ENCODE measurements around the gene KIRREL3. TPM values are rescaled to one million over a fixed set of nuclear protein-coding genes. Genes with fewer than 3 reads are reported as not detected.

Gene KIRREL3
- total and polyA plus RNA-seq, 2 of the 8 experiments (the other 6 are each of a cell fraction or from before 2014, with no cell fraction given): 0.29 to 0.32 TPM

- Histone ChIP-seq H2BK20ac (ENCODE audit: low read length) (0 out of 2 replicates have a peak overlapping the region, but pooled peaks have one; percentile 9), H3K23ac (ENCODE audit: insufficient read length) (no peak overlapping the region), H2BK12ac (ENCODE audit: low read depth, low read length) (peak overlapping the region; percentile 21; the same call in 1 of the 2 replicates), H2AK5ac (ENCODE audit: low read depth, low read length) (no peak overlapping the region), H3K18ac (ENCODE audit: extremely low read depth, low read length) (no peak overlapping the region), H2BK120ac (replicated peaks; ENCODE audit: low read depth, low read length) (no peak overlapping the region), H3K27ac (ENCODE audit: low read depth, low read length) (no peak overlapping the region), H4K91ac (replicated peaks; ENCODE audit: insufficient read length, low read length) (no peak overlapping the region), H3K27me3 (replicated peaks in 1 of 4; ENCODE audit: control insufficient read depth in 3 of 4, extremely low read depth in 1 of 4, insufficient read depth in 3 of 4, low read length in 3 of 4) (no peaks in the 10 kb centered on the region; a peak in 4 of 7 replicates), H4K20me1 (replicated peaks in 1 of 2; ENCODE audit: control insufficient read depth in 1 of 2, insufficient read depth in 2 of 2, low read length in 2 of 2) (no peaks in the 10 kb centered on the region), H2BK15ac (ENCODE audit: low read length) (no peak overlapping the region), H2AFZ (ENCODE audit: low read length) (0 out of 2 replicates have a peak overlapping the region, but pooled peaks have one; percentile 13), H3K4me3 (ENCODE audit: extremely low read depth in 1 of 4, insufficient read depth in 2 of 4, low read depth in 3 of 4, low read length in 4 of 4) (peak overlapping the region in 2 of 4 experiments; percentile 16 to 32; a peak in 3 of 8 replicates), H4K8ac (ENCODE audit: extremely low read depth, insufficient read depth, low read length) (no peak overlapping the region), H3K4me2 (ENCODE audit: insufficient read depth in 1 of 2, low read depth in 2 of 2, low read length in 2 of 2) (peak overlapping the region; percentile 29 to 53), H3K4me1 (replicated peaks in 1 of 4; ENCODE audit: control insufficient read depth in 3 of 4, insufficient read depth in 4 of 4, low read length in 3 of 4) (peaks cover 7 to 13% (median 9%) of the 10 kb centered on the region in 4 experiments), H3K79me1 (ENCODE audit: low read depth, low read length) (no peaks in the 10 kb centered on the region), H4K5ac (ENCODE audit: insufficient read length, low read depth, low read length) (no peak overlapping the region), H3K36me3 (ENCODE audit: control insufficient read depth in 2 of 4, insufficient read depth in 4 of 4, low read length in 3 of 4) (no peaks in the 10 kb centered on the region), H3K56ac (replicated peaks; ENCODE audit: insufficient read length, low read depth, low read length) (no peak overlapping the region), H3K9ac (replicated peaks in 1 of 4; ENCODE audit: extremely low read depth in 1 of 4, low read depth in 3 of 4, low read length in 3 of 4) (no peak overlapping the region), H3K79me2 (ENCODE audit: control insufficient read depth in 1 of 2, insufficient read depth in 2 of 2, low read length in 2 of 2) (no peaks in the 10 kb centered on the region), H3K9me3 (ENCODE audit: insufficient read depth in 2 of 2, low read depth in 1 of 2, low read length in 1 of 2) (0 out of 4 replicates have a peak, but pooled peaks cover 0 to 2% of the 10 kb centered on the region in 2 experiments), H2BK5ac (ENCODE audit: low read depth, low read length) (peak overlapping the region; percentile 48; the same call in 1 of the 2 replicates), H3K4ac (replicated peaks; ENCODE audit: insufficient read length, low read depth, low read length) (no peak overlapping the region), H3K23me2 (ENCODE audit: low read depth, low read length) (no peaks in the 10 kb centered on the region; the same call in 1 of the 2 replicates), H3K14ac (ENCODE audit: insufficient read length) (no peak overlapping the region)
- CTCF ChIA-PET (ENCODE audit: partially characterized antibody): interaction anchor here (0.6 to 11.1 kb wide), 19 partner anchors 10 to 733 kb away, joined by 3 to 142 read pairs (median 3); no protein-coding TSS in a partner anchor
- WGBS, 2 experiments (ENCODE audit: extremely low coverage in 1 of 2, insufficient coverage in 1 of 2, insufficient read length in 1 of 2, insufficient replicate concordance in 2 of 2, low coverage in 1 of 2, low lambda C conversion rate in 2 of 2, missing lambda C conversion rate in 1 of 2): 31% methylated on average over 22 of the region's 22 CpGs; no CpG with 5 or more reads in 1 of the 2 experiments
- POLR2A ChIA-PET (ENCODE audit: partially characterized antibody): no interaction called here
- FAIRE-seq: peak; percentile 65
- DNase-seq (ENCODE audit: low read depth in 1 of 2, low spot score in 2 of 2): no peak
- no peak for TF ChIP-seq E2F6 (IDR thresholded peaks at IDR 0.05)
- no peak for TF ChIP-seq POLR2A (IDR thresholded peaks at IDR 0.05; ENCODE audit: control extremely low read depth in 1 of 2, low read depth in 2 of 2, low read length in 2 of 2)
- no peak for TF ChIP-seq KDM1A (IDR thresholded peaks at IDR 0.05; ENCODE audit: borderline replicate concordance, low read length)
- TF ChIP-seq TEAD4 (IDR thresholded peaks at IDR 0.05; ENCODE audit: low read depth, low read length): peak; percentile 66; the same call in 1 of the 2 replicates
- TF ChIP-seq ATF3 (IDR thresholded peaks at IDR 0.05; ENCODE audit: insufficient read depth, low read depth, low read length): no peak
- no peak for TF ChIP-seq CTCF (IDR thresholded peaks at IDR 0.05; ENCODE audit: control extremely low read depth in 1 of 3, insufficient read depth in 1 of 3, low read depth in 1 of 3, low read length in 3 of 3)
- TF ChIP-seq RAD21 (IDR thresholded peaks at IDR 0.05 in 1 of 2, conservative IDR thresholded peaks at IDR 0.05 in 1 of 2; ENCODE audit: low read depth in 2 of 2, low read length in 2 of 2): no peak
Measured at GRCh38 chr11:126601550-126602215, 398.9 kb downstream of the KIRREL3 start.

Data from H1 (cell line).